ENCODE results near the gene LCOR. TPM values are rescaled to one million over a fixed set of nuclear protein-coding genes. Genes with fewer than 3 reads are reported as not detected.

Gene LCOR
- total RNA-seq, 4 donors from 2014 or later = 19.8 to 25.1 (median 21.7) TPM

- TF ChIP-seq POLR2A (IDR thresholded peaks at IDR 0.05) (no peak), EP300 (IDR thresholded peaks at IDR 0.05) (no peak)
- H3K36me3 ChIP-seq = peaks cover 0 to 6% (median 0%) of the 10 kb centered on the region in 3 donors
- H3K9me3 ChIP-seq = no peaks in the 10 kb centered on the region
- WGBS, 2 donors = 81 to 89% methylated on average over 2 of the region's 2 CpGs
- H3K27ac ChIP-seq = no peak overlapping the region
- H3K27me3 ChIP-seq = no peaks in the 10 kb centered on the region
- peaks cover 0 to 8% (median 0%) of the 10 kb centered on the region in 4 donors for H3K4me1 ChIP-seq
- H3K4me3 ChIP-seq = no peak overlapping the region
- DNase-seq (ENCODE audit: low spot score in 2 of 2) = no peak
These were observed 139.2 kb downstream of the LCOR start for GRCh38 chr10:96971324-96971723.

GRCh38 chr10:96972264-96972663 lies 140.2 kb downstream of the LCOR start:
- DNase-seq (ENCODE audit: low spot score in 2 of 2) = no peak
- Histone ChIP-seq H3K4me1 (peaks cover 0 to 8% (median 0%) of the 10 kb centered on the region in 4 donors), H3K9me3 (no peaks in the 10 kb centered on the region), H3K27me3 (no peaks in the 10 kb centered on the region), H3K36me3 (no peaks in the 10 kb centered on the region), H3K4me3 (no peak overlapping the region), H3K27ac (no peak overlapping the region)
- TF ChIP-seq EP300 (IDR thresholded peaks at IDR 0.05) (no peak), CTCF (IDR thresholded peaks at IDR 0.05) (no peak), POLR2A (IDR thresholded peaks at IDR 0.05) (no peak)
- 84 to 89% methylated on average over 1 of the region's 1 CpG for WGBS, 2 donors

GRCh38 chr10:96973809-96974747 lies 142.0 kb downstream of the LCOR start:
- Histone ChIP-seq H3K27me3 (no peaks in the 10 kb centered on the region), H3K4me3 (no peak overlapping the region), H3K9me3 (no peaks in the 10 kb centered on the region), H3K4me1 (peaks cover 0 to 8% (median 0%) of the 10 kb centered on the region in 4 donors), H3K27ac (no peak overlapping the region), H3K36me3 (no peaks in the 10 kb centered on the region)
- no peak for DNase-seq (ENCODE audit: low spot score in 2 of 2)
- WGBS, 2 donors = 59 to 65% methylated on average over 5 of the region's 5 CpGs
- TF ChIP-seq POLR2A (IDR thresholded peaks at IDR 0.05) (no peak), CTCF (IDR thresholded peaks at IDR 0.05) (no peak), EP300 (IDR thresholded peaks at IDR 0.05) (no peak)

- no peak overlapping the region for H3K27ac ChIP-seq
These were observed 143.0 kb downstream of the LCOR start for GRCh38 chr10:96975136-96975535.

GRCh38 chr10:96978621-96979154 lies 146.6 kb downstream of the LCOR start:
- Histone ChIP-seq H3K9me3 (no peaks in the 10 kb centered on the region), H3K27ac (no peak overlapping the region), H3K36me3 (peaks cover 0 to 24% (median 13%) of the 10 kb centered on the region in 3 donors), H3K4me3 (no peak overlapping the region), H3K4me1 (peaks cover 0 to 8% (median 0%) of the 10 kb centered on the region in 4 donors), H3K27me3 (no peaks in the 10 kb centered on the region)
- TF ChIP-seq CTCF (IDR thresholded peaks at IDR 0.05) = no peak
- no peak for TF ChIP-seq POLR2A (IDR thresholded peaks at IDR 0.05)
- no peak for TF ChIP-seq EP300 (IDR thresholded peaks at IDR 0.05)
- WGBS, 2 donors = 86 to 93% methylated on average over 3 of the region's 3 CpGs
- no peak for DNase-seq (ENCODE audit: low spot score in 2 of 2)

More at GRCh38 chr10:96975136-96975535, 143.0 kb downstream of the LCOR start:
- Histone ChIP-seq H3K4me3 (no peak overlapping the region), H3K27me3 (no peaks in the 10 kb centered on the region), H3K4me1 (peaks cover 0 to 8% (median 0%) of the 10 kb centered on the region in 4 donors), H3K9me3 (no peaks in the 10 kb centered on the region), H3K36me3 (no peaks in the 10 kb centered on the region)
- TF ChIP-seq POLR2A (IDR thresholded peaks at IDR 0.05) (no peak), EP300 (IDR thresholded peaks at IDR 0.05) (no peak), CTCF (IDR thresholded peaks at IDR 0.05) (no peak)
- DNase-seq (ENCODE audit: low spot score in 2 of 2) = no peak
- 79 to 91% methylated on average over 2 of the region's 2 CpGs for WGBS, 2 donors
